Gastrocnemius medialis (tissue), 4 donors: ENCODE data around the gene RPP25L.
A peak's percentile ranks its signal among the peaks of the same experiment; 100 is the strongest.

Experiments
- POLR2A ChIP-seq, 2 donors: fragments of 450-650 bp; IDR thresholded peaks; one replicate each; pipeline ENCODE4 v1.6.1; 2017; ENCODE audit warnings: antibody characterized with exemption in 2 of 2, mild to moderate bottlenecking in 2 of 2, moderate library complexity in 2 of 2
- TF ChIP-seq, protein P1 (sequence below), 5 experiments: fragments of 450-650 bp in 3 of 5; fragments of 200-600 bp in 2 of 5; sonication (generic) in 2 of 5; IDR thresholded peaks in 4 of 5; conservative IDR thresholded peaks in 1 of 5; 1 replicate in 4 of 5; 2 replicates in 1 of 5; pipeline ENCODE4 v1.5.1; 2016 to 2019; ENCODE audit warnings: antibody characterized with exemption in 5 of 5, mild to moderate bottlenecking in 3 of 5, moderate library complexity in 3 of 5

DNA sequence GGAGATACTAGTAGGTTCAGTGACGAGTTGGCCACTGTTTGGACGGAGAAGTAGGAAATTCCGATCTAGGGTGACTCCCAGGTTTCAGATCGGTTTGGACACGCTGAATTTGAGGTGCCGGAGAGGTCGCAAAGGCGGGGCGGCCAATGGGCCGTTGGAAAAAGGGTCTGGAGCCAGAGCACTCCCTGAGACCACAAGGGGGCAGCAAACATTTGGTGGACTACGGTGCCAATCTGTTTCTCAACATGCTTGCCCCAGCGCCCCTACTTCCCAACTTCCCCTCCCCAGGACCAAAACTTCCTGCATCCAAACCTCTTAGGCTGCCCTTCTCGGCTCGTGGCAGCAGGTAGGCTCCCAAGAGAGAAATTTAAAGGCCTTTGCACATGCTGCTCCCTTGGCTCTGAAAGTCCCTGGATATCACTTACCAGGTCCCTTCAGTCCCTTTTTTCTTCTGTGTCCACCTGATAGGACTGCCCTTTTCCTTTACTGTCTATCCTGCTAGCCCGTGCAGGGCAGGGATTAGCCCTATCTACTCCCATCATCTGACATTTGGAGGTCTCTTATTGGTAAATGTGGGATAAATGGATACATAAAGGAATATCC is 992 bp upstream of the RPP25L start:
- TF ChIP-seq, protein P1, sequence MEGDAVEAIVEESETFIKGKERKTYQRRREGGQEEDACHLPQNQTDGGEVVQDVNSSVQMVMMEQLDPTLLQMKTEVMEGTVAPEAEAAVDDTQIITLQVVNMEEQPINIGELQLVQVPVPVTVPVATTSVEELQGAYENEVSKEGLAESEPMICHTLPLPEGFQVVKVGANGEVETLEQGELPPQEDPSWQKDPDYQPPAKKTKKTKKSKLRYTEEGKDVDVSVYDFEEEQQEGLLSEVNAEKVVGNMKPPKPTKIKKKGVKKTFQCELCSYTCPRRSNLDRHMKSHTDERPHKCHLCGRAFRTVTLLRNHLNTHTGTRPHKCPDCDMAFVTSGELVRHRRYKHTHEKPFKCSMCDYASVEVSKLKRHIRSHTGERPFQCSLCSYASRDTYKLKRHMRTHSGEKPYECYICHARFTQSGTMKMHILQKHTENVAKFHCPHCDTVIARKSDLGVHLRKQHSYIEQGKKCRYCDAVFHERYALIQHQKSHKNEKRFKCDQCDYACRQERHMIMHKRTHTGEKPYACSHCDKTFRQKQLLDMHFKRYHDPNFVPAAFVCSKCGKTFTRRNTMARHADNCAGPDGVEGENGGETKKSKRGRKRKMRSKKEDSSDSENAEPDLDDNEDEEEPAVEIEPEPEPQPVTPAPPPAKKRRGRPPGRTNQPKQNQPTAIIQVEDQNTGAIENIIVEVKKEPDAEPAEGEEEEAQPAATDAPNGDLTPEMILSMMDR (IDR thresholded peaks at IDR 0.05 in 4 of 5, conservative IDR thresholded peaks at IDR 0.05 in 1 of 5) = peak; percentile 72 to 87 (median 84)
- no peak for TF ChIP-seq POLR2A (IDR thresholded peaks at IDR 0.05)
